Measurements from ENCODE around the gene WDR93.

Gene WDR93

GRCh38 chr15:89767411-89767915 is 76.9 kb downstream of the WDR93 start:
- Histone ChIP-seq H3K4me1 (ENCODE audit: control insufficient read depth, insufficient read depth, low read length) (no peaks in the 10 kb centered on the region), H3K36me3 (ENCODE audit: control insufficient read depth, insufficient read depth, low read length) (no peaks in the 10 kb centered on the region), H3K27ac (ENCODE audit: insufficient read depth, low read depth, low read length, poor library complexity, severe bottlenecking) (no peak overlapping the region), H3K9me3 (ENCODE audit: control insufficient read depth, low read length) (no peaks in the 10 kb centered on the region), H3K27me3 (ENCODE audit: control insufficient read depth, insufficient read depth, low read length, poor library complexity, severe bottlenecking) (no peaks in the 10 kb centered on the region), H3K4me3 (ENCODE audit: insufficient read depth, low read depth, low read length) (no peak overlapping the region)
- 81 to 82% methylated on average over 8 of the region's 8 CpGs for WGBS, 2 experiments

GRCh38 chr15:89768071-89768500 is 77.5 kb downstream of the WDR93 start:
- 87 to 89% methylated on average over 7 of the region's 7 CpGs for WGBS, 2 experiments
- H3K27me3 ChIP-seq (ENCODE audit: control insufficient read depth, insufficient read depth, low read length, poor library complexity, severe bottlenecking): no peaks in the 10 kb centered on the region
- no peaks in the 10 kb centered on the region for H3K4me1 ChIP-seq (ENCODE audit: control insufficient read depth, insufficient read depth, low read length)
- no peak overlapping the region for H3K27ac ChIP-seq (ENCODE audit: insufficient read depth, low read depth, low read length, poor library complexity, severe bottlenecking)
- no peaks in the 10 kb centered on the region for H3K9me3 ChIP-seq (ENCODE audit: control insufficient read depth, low read length)
- H3K36me3 ChIP-seq (ENCODE audit: control insufficient read depth, insufficient read depth, low read length): no peaks in the 10 kb centered on the region
- no peak overlapping the region for H3K4me3 ChIP-seq (ENCODE audit: insufficient read depth, low read depth, low read length)

GRCh38 chr15:89769366-89769765 is 78.8 kb downstream of the WDR93 start:
- Histone ChIP-seq H3K4me3 (ENCODE audit: insufficient read depth, low read depth, low read length) (no peak overlapping the region), H3K36me3 (ENCODE audit: control insufficient read depth, insufficient read depth, low read length) (no peaks in the 10 kb centered on the region), H3K4me1 (ENCODE audit: control insufficient read depth, insufficient read depth, low read length) (no peaks in the 10 kb centered on the region), H3K9me3 (ENCODE audit: control insufficient read depth, low read length) (no peaks in the 10 kb centered on the region), H3K27me3 (ENCODE audit: control insufficient read depth, insufficient read depth, low read length, poor library complexity, severe bottlenecking) (no peaks in the 10 kb centered on the region), H3K27ac (ENCODE audit: insufficient read depth, low read depth, low read length, poor library complexity, severe bottlenecking) (no peak overlapping the region)
- 94 to 95% methylated on average over 2 of the region's 3 CpGs for WGBS, 2 experiments

GRCh38 chr15:89770041-89770440 is 79.4 kb downstream of the WDR93 start:
- Histone ChIP-seq H3K27ac (ENCODE audit: insufficient read depth, low read depth, low read length, poor library complexity, severe bottlenecking) (no peak overlapping the region), H3K9me3 (ENCODE audit: control insufficient read depth, low read length) (no peaks in the 10 kb centered on the region), H3K4me1 (ENCODE audit: control insufficient read depth, insufficient read depth, low read length) (no peaks in the 10 kb centered on the region), H3K4me3 (ENCODE audit: insufficient read depth, low read depth, low read length) (no peak overlapping the region), H3K36me3 (ENCODE audit: control insufficient read depth, insufficient read depth, low read length) (no peaks in the 10 kb centered on the region), H3K27me3 (ENCODE audit: control insufficient read depth, insufficient read depth, low read length, poor library complexity, severe bottlenecking) (no peaks in the 10 kb centered on the region)
- WGBS, 2 experiments: 83 to 87% methylated on average over 3 of the region's 3 CpGs

GRCh38 chr15:89772932-89773583 is 82.4 kb downstream of the WDR93 start:
- Histone ChIP-seq H3K4me1 (ENCODE audit: control insufficient read depth, insufficient read depth, low read length) (no peaks in the 10 kb centered on the region), H3K4me3 (ENCODE audit: insufficient read depth, low read depth, low read length) (no peak overlapping the region), H3K36me3 (ENCODE audit: control insufficient read depth, insufficient read depth, low read length) (no peaks in the 10 kb centered on the region), H3K9me3 (ENCODE audit: control insufficient read depth, low read length) (no peaks in the 10 kb centered on the region), H3K27me3 (ENCODE audit: control insufficient read depth, insufficient read depth, low read length, poor library complexity, severe bottlenecking) (peaks cover 27% of the 10 kb centered on the region), H3K27ac (ENCODE audit: insufficient read depth, low read depth, low read length, poor library complexity, severe bottlenecking) (no peak overlapping the region)
- WGBS, 2 experiments: 75 to 78% methylated on average over 2 to 3 of the region's 3 CpGs

GRCh38 chr15:89774492-89774891 is 83.9 kb downstream of the WDR93 start:
- no peak overlapping the region for H3K27ac ChIP-seq (ENCODE audit: insufficient read depth, low read depth, low read length, poor library complexity, severe bottlenecking)
- WGBS, 2 experiments: 90 to 94% methylated on average over 5 of the region's 5 CpGs
- H3K9me3 ChIP-seq (ENCODE audit: control insufficient read depth, low read length): no peaks in the 10 kb centered on the region
- no peaks in the 10 kb centered on the region for H3K4me1 ChIP-seq (ENCODE audit: control insufficient read depth, insufficient read depth, low read length)
- H3K27me3 ChIP-seq (ENCODE audit: control insufficient read depth, insufficient read depth, low read length, poor library complexity, severe bottlenecking): peaks cover 35% of the 10 kb centered on the region
- H3K36me3 ChIP-seq (ENCODE audit: control insufficient read depth, insufficient read depth, low read length): no peaks in the 10 kb centered on the region
- H3K4me3 ChIP-seq (ENCODE audit: insufficient read depth, low read depth, low read length): no peak overlapping the region

GRCh38 chr15:89775815-89776214 is 85.2 kb downstream of the WDR93 start:
- no peaks in the 10 kb centered on the region for H3K9me3 ChIP-seq (ENCODE audit: control insufficient read depth, low read length)
- H3K27me3 ChIP-seq (ENCODE audit: control insufficient read depth, insufficient read depth, low read length, poor library complexity, severe bottlenecking): peaks cover 39% of the 10 kb centered on the region
- 88 to 90% methylated on average over 14 of the region's 14 CpGs for WGBS, 2 experiments
- no peak overlapping the region for H3K4me3 ChIP-seq (ENCODE audit: insufficient read depth, low read depth, low read length)
- no peaks in the 10 kb centered on the region for H3K4me1 ChIP-seq (ENCODE audit: control insufficient read depth, insufficient read depth, low read length)
- H3K27ac ChIP-seq (ENCODE audit: insufficient read depth, low read depth, low read length, poor library complexity, severe bottlenecking): no peak overlapping the region
- no peaks in the 10 kb centered on the region for H3K36me3 ChIP-seq (ENCODE audit: control insufficient read depth, insufficient read depth, low read length)

- peaks cover 39% of the 10 kb centered on the region for H3K27me3 ChIP-seq (ENCODE audit: control insufficient read depth, insufficient read depth, low read length, poor library complexity, severe bottlenecking)
- H3K27ac ChIP-seq (ENCODE audit: insufficient read depth, low read depth, low read length, poor library complexity, severe bottlenecking): no peak within 1 kb of the TSS
- WGBS, 2 experiments: 17 to 18% methylated on average over 82 of the region's 82 CpGs
Measured at GRCh38 chr15:89776274-89777072, 85.9 kb downstream of the WDR93 start, which contains the start of gene MESP2. Gene MESP2 (plus strand): TSS chr15:89776332. CDS start chr15:89776358, 26 bp downstream.

GRCh38 chr15:89777073-89777751 is 86.6 kb downstream of the WDR93 start:
- no peak overlapping the region for H3K27ac ChIP-seq (ENCODE audit: insufficient read depth, low read depth, low read length, poor library complexity, severe bottlenecking)
- no peak overlapping the region for H3K4me3 ChIP-seq (ENCODE audit: insufficient read depth, low read depth, low read length)
- no peaks in the 10 kb centered on the region for H3K4me1 ChIP-seq (ENCODE audit: control insufficient read depth, insufficient read depth, low read length)
- H3K27me3 ChIP-seq (ENCODE audit: control insufficient read depth, insufficient read depth, low read length, poor library complexity, severe bottlenecking): peaks cover 39% of the 10 kb centered on the region
- WGBS, 2 experiments: 86 to 89% methylated on average over 25 of the region's 25 CpGs
- no peaks in the 10 kb centered on the region for H3K9me3 ChIP-seq (ENCODE audit: control insufficient read depth, low read length)
- no peaks in the 10 kb centered on the region for H3K36me3 ChIP-seq (ENCODE audit: control insufficient read depth, insufficient read depth, low read length)

More at GRCh38 chr15:89776274-89777072, 85.9 kb downstream of the WDR93 start, which contains the start of gene MESP2:
- no peaks in the 10 kb centered on the region for H3K4me1 ChIP-seq (ENCODE audit: control insufficient read depth, insufficient read depth, low read length)
- H3K36me3 ChIP-seq (ENCODE audit: control insufficient read depth, insufficient read depth, low read length): no peaks in the 10 kb centered on the region
- H3K9me3 ChIP-seq (ENCODE audit: control insufficient read depth, low read length): no peaks in the 10 kb centered on the region
- H3K4me3 ChIP-seq (ENCODE audit: insufficient read depth, low read depth, low read length): no peak within 1 kb of the TSS
